HG02852 (cell line): Measurements from ENCODE around the gene SLFN14.
"Not testable (repeated sequence)": the region's sequence is repeated elsewhere in the genome, so short reads cannot be mapped to it uniquely, and the experiment has no call there.

Experiments used
- ATAC-seq: cut with Tn5 transposase; IDR thresholded peaks from one replicate; pipeline ENCODE4 v1.9.1; 2021; ENCODE audit warnings: mild to moderate bottlenecking, moderate library complexity; ENCODE audit not compliant: unreplicated experiment

Gene SLFN14

DNA sequence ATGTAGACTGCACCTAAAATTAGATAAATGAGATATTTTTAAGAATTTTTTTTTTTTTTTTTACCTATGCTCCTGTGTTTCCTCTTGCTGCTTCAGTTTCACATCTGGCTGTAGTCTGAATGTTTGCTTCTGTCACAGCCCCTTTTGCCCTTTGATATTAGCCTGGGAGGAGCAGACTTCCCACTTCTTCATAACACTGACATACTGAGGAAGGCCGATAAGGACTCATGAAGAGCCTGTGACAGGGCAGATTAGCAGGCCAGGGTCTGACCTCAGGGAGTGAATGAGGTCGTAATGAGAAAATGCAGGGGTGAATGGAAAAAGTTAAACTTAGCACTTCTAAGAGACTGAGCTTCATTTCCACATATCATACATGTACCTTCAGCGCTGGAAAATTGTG, at the start of gene SLFN14:
Gene SLFN14 (minus strand): TSS at position 117 of the 400 bp plus-strand sequence. CDS start 2,757 bp downstream, outside the sequence.
- no peak for ATAC-seq

DNA sequence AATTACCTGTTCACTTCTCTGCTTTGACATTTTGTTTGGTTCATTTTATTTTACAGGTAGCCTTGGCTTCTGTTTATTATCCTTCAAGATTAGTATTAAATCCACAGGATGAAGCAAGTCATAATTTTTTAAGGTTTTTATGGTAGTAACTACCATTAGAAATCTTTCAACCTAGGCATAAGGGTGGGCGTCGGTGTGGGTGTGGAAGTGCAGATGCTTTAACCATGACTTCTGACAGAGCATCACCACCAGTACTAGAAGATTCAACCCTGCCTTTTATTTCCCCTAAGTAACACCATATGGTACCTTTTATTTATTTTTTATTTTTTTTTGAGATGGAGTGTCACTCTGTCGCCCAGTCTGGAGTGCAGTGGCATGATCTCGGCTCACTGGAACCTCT, 49.2 kb upstream of the SLFN14 start:
- ATAC-seq: no peak

GRCh38 chr17:35607239-35607847, 46.7 kb upstream of the SLFN14 start:
- ATAC-seq: no peak

DNA sequence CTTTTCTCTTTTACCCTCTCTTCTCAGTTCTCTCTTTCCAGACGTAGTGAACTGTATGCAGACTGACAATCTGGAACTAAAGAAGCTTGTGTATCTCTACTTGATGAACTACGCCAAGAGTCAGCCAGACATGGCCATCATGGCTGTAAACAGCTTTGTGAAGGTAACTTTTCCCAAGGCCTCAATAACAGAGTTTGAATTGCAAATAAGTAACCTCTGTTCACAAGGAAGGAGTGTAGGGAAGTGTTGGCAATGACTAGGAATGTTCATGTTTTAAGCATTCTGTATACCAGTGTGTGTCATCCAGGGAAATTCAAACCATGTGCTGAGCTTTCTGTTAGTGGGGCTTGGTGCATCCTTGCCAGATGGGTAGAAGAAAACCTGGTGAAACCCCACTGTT, 45.1 kb upstream of the SLFN14 start:
- no peak for ATAC-seq

DNA sequence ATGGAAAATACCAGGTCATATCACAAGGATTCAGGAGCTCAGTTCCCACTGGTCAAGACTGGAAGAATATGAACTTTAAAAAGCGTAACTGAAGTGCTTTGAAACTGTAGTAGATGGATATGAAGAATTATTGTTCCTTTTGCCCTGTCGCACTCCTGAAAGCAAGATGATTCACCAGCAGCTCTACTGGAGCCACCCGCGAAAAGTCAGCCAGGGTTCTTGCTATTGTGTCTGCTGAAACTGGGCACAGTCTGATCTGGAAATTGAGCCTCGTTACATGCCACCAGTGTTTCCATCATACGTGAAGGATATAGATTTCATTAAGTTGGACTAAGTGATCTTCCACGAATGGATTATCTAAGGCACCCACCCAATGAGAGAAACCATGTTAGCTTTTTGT, 43.1 kb upstream of the SLFN14 start:
- ATAC-seq: no peak

- no peak for ATAC-seq
Observed at GRCh38 chr17:35597604-35598003, 37.0 kb upstream of the SLFN14 start.

DNA sequence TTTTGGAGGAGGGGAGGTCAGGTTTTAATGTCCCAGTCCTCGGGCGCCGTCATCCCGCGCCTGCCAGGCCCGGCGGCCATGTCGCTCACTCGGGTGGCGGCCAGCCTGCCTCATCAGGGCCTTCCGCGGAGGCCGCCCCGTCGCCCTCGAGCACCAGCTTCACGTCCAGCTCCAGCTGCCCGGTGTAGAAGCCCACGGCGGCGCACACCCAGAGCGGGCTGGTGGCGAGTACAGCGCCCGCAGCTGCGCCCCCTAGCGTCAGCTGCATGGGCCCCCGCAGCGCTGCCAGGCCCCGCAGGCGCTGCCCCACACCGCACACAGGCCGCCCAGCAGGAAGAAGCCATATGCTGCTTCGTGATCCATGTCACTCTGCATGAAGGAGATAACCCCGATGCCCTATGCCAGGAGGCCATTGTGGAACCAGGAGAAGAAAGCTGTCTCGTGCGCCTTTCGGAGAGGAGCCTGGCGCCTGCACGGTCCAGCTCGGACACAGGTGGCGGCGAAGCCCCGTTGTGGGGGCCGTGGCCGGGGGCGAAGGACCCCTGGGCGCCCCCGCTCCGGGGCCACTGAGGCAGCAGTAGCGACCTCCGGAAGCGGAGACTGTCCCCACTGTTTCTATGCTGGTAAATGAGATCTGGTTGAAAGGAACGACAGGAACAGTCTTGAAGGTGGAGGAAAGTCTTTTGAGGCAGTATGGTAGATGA, 36.1 kb upstream of the SLFN14 start:
- ATAC-seq: no peak

GRCh38 chr17:35596072-35596471, 35.5 kb upstream of the SLFN14 start:
- ATAC-seq: no peak

DNA sequence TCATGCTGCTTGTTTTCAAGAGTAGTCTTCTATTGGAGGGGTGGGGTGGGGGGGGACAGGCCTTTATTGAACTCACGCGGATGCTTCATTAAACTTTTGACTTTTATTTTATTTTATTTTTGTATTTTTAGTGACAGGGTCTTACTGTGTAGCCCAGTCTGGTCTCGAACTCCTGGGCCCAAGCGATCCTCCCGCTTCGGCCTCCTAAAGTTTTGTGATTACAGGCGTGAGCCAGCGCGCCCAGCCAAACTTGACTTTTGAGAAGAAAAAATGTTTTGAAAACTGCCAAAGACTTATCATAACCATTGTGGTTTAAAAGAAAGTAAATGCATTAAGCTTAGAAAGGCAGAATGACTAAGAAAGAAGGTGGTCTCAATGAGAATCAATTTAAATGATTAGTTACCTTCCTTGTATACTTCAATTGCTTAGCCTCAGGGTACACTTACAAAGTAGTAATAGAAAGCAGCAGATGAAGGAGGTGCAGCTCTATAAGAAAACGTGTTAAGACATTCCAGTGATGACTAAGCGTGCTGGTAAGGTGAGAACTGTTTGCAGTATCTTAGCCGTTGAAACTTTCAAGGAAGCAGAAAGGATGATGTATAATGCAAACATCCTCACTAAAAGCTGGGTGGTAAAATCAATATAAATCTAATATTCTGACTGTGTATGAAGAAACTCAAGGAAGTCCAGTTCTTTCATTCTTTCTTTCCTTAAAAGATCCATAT, 27.7 kb upstream of the SLFN14 start:
- no peak for ATAC-seq

DNA sequence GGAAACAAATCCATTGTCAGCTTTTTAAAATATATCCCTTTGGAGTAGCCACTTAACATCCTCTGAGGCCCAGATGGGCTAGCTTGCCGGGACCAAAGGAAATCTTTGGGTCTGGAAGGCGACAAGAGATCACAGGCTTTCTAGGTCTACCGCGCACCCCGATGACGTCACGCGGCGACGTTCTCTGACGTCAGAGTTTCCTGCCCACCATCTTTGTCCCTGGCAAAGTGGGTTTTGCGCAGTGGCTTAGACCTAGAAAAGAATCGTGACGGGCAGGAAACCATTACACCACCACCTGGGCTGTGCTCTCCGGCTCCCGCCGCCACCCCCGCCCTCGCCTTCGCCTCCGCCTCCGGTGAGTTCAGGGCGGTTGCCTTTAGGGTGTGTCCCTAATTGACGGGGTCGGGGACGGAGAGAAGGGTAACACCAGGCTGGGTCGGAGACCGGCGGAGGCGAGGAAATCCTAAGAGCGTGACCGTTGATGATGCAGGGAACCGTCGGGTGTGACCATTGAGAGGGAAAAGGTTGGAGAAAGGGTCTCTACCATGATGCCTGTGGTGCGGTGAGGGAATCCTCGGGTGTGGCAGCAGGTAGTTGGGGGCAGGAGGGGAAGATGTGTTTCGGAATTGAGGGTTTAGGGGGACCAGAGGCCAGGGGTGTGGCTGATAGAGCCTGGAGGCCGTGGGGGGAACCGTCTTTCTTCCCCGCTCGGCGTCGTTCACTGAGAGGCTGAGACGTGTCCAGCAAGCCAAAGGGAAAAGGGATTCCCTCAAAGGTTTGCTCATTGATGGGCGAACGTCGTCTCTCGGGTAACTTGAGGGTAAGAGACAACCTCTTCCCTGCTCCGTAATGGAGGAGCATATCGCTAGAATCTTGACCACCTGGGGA, 26.7 kb upstream of the SLFN14 start, which contains the start of gene AP2B1:
Gene AP2B1 (plus strand): TSS at position 249 of the 888 bp plus-strand sequence. CDS start 6,709 bp downstream, outside the sequence.
- peak; percentile 84 for ATAC-seq

DNA sequence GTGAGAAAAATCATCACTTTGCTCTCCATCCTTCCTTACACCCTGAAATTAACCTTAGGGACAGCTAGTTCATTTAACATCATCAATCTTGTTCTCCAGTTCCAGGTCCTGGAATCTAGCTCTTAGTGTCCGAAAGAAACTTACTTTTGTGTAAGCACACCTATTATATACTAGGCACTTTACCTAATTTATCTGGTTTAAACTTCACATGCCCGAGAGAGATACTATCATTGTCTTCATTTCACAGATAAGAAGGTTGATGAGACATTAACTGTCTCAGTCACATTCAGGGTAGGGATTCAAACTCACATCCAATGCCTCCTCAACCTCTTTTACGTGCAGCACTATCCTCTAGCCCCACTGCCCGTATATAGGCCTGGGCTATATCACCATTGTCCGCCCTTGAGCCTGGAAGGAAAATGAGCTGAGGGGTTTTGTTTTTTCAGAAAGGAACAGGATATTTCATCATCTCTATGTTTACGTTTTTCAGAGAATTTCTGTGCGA, 26.0 kb upstream of the SLFN14 start:
- peak; percentile 3 for ATAC-seq

DNA sequence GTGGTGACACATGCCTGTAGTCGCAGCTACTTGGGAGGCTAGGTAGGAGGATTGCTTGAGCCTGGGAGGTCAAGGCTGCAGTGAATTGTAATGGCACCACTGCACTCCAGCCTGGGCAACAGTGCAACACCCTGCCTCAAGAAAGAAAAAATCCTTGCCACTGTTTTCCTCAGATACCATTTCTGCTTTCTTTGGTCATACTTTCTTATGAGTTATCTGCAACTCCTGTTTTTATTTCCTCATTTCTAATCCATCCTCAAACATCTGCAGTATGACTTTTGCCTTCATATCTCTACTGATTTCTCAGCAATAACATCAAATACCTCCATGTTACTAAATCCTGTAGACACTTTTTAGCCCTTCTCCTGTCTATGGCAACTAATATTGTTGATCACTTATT, 23.4 kb upstream of the SLFN14 start:
- ATAC-seq: no peak

DNA sequence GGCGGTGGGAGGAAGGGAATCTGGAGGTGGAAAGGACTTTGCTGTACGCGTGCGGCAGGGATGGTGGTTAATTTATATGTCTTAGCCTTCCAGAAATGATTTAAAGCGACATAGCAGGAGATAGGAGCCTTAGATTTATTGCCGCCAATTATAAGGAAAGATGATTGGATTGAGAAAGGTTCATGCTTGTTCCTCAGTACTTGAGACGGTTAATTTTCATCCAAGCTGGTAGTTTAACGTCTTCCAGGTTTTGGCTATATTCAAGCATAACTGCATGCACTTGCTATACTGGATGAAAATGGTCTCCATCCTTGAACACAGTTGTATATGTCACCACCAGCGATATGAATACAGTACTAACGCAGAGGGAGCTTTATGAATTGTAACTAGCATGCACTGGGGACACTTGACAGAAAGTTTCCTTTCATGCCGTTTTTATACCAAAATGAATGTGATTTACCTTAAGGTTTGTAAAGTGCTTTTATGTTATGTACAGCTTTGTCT, 18.4 kb upstream of the SLFN14 start:
- no peak for ATAC-seq

DNA sequence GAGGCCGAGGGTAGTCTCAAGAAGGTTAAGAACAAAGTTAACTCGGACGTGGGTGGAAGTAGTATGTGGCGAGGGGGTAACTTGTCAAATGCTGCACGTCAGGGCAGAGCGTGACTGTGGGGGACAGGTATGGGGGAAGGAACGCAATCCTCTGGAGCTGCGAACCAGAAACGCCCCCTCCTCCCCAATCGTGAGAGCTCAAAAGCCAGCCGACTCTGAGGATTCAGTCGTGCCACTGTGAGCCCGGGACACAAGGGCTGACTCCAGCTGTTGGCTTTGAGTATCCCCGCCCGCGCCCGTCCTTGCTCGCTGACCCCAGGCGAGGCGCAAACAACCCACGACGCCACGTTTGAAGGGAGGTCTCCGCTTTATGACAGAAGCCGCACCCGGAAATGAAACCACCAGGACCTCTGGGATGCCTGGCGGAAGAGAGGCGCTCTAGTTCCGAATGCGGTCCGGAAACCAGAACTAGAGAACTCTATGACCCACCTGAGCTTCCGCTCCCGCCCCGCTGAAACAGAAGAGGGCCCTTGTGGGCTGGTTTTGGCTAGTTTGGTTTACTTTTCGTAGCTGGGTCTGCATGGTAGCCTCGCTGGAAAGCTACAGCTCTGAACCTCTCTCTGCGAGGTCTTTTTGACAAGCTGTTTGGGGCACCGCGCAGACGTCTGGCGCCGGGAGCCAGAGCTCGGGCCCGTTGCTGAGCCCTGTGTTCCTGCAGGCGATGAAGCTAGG, 17.7 kb upstream of the SLFN14 start, which contains the start of gene PEX12:
Gene PEX12 (minus strand): TSS at position 375 of the 732 bp plus-strand sequence. CDS start 550 bp downstream, outside the sequence.
- ATAC-seq: peak; percentile 92

DNA sequence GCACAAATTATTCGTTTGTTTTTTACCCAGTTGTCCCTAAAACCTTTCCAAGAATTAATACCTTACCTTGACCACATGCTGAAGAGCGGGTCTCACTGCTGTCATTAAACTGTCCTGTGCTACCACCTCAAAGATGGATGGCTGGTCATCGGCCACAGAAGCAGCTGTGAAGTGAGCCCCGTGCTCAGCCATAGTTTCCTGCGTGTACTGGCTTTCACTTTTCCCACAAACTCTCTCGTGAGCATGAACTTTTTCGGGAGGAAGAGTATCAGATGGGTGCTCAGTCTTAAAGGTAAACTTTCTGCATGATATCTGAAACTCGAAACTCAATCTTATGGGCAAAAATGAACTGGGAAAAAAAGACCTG, 17.2 kb upstream of the SLFN14 start:
- ATAC-seq: no peak

DNA sequence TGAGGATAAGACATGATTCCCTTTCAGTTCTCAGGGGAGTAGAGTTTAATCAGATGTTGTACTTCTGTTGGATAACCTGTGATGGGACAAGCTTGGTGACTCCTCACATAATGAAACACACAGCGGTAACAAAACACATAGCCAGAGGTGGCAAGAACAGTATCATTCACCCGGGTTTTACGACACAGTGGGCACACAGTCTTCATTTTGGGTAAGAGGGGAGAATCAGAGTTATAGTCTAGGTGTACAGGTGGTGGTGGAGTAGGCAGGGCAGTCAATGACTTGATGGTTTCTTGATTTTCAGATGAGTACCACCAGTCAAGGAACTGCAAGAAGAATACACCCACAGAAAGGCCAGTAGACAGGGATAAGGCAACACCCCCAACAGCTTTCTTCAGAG, 15.1 kb upstream of the SLFN14 start:
- ATAC-seq: no peak

DNA sequence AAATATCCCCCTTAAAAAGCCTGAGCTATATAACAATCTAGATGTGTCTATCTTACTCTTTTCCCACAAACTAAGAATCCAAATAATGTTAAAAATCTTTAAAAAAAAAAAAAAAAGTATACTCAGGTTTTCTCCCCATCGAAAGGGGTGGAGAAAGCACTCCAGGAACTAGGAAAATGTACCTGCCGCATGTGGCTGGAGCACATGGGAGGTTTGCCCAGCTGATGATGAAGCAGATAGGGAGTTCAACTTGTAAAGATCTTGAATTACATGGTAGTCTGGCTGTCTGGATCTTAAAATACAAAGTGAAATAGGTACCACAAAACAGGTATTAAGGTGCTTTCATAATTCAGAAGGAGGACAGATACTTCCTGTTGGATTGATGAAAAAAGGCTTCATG, 8.8 kb upstream of the SLFN14 start:
- ATAC-seq: no peak

- no peak for ATAC-seq
Observed at GRCh38 chr17:35568561-35568960, 7.9 kb upstream of the SLFN14 start.

DNA sequence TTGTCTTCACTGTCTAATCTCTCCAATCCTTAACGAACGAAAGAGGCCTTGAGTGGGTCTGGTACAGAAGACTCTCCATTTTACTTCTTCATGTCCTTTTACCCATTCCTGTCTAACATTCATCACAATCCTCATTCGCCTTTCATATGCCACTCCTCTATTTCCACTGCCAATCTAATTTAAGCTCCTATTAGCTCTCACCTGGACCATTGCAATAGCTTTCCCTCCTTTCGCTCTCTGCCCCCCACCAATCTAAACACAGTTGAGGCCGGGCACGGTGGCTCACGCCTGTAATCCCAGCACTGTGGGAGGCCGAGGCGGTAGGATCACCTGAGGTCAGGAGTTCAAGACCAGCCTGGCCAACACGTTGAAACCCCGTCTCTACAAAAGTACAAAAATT, 6.3 kb upstream of the SLFN14 start:
- no peak for ATAC-seq

DNA sequence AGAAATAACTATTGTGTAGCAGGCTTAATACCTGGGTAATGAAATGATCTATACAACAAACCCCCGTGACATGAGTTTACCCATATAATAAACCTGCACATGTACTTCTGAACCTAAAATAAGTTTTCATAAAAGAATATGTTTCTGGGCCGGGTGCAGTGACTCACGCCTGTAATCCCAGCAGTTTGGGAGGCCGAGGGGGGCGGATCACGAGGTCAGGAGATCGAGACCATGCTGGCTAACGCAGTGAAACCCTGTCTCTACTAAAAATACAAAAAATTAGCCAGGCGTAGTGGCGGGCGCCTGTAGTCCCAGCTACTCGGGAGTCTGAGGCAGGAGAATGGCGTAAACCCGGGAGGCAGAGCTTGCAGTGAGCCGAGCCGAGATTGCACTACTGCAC, 2.6 kb upstream of the SLFN14 start:
- ATAC-seq: not testable (repeated sequence)
